ENCODE results near the gene SIM2. TPM values are rescaled to one million over a fixed set of nuclear protein-coding genes. Genes with fewer than 3 reads are reported as not detected.

The SIM2 gene
- total RNA-seq, 2 experiments from 2014 or later, result not detected

DNA sequence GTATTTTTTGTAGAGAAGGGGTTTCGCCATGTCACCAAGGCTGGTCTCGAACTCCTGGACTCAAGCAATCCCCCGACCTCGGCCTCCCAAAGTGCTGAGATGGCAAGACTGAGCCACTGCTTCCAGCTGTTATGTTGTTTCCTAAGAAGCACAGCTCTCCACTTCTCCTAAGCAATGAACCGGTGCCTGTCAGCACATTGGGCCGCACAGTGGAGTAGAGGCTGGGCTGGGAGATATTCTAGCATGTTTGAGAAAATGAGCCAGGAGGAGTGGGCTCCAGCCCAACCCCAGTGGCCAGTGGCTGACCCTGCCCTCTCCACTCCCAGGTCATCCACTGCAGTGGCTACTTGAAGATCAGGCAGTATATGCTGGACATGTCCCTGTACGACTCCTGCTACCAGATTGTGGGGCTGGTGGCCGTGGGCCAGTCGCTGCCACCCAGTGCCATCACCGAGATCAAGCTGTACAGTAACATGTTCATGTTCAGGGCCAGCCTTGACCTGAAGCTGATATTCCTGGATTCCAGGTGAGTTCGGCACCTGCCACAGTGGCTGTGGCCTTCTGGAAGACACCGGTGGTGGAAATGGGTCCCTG, 27.0 kb downstream of the SIM2 start:
- ChIA-PET CTCF (ENCODE audit: unreplicated experiment) (no interaction called here), POLR2A (no interaction called here)

GRCh38 chr21:36727866-36728265, 29.0 kb downstream of the SIM2 start:
- CTCF ChIA-PET (ENCODE audit: unreplicated experiment), result no interaction called here

More for the DNA sequence above, 27.0 kb downstream of the SIM2 start:
- Histone ChIP-seq H4K20me1 (ENCODE audit: insufficient read depth, low read length) (no peaks in the 10 kb centered on the region), H3K9me2 (ENCODE audit: insufficient read depth, low read length) (no peaks in the 10 kb centered on the region), H3K4me1 (ENCODE audit: insufficient read depth, low read length, poor library complexity, severe bottlenecking) (no peaks in the 10 kb centered on the region), H3K4me3 (ENCODE audit: low read depth, low read length, poor library complexity, severe bottlenecking) (no peak overlapping the region), H3K4me2 (ENCODE audit: low read length) (no peak overlapping the region), H3K36me3 (ENCODE audit: insufficient read depth, low read length) (no peaks in the 10 kb centered on the region), H3K79me2 (ENCODE audit: insufficient read depth, low read depth, low read length) (no peaks in the 10 kb centered on the region), H3K9me3 (ENCODE audit: low read length) (no peaks in the 10 kb centered on the region), H3K27ac (ENCODE audit: low read depth, low read length, poor library complexity, severe bottlenecking) (no peak overlapping the region), H2AFZ (ENCODE audit: low read length) (no peak overlapping the region)
- TF ChIP-seq, protein P1, sequence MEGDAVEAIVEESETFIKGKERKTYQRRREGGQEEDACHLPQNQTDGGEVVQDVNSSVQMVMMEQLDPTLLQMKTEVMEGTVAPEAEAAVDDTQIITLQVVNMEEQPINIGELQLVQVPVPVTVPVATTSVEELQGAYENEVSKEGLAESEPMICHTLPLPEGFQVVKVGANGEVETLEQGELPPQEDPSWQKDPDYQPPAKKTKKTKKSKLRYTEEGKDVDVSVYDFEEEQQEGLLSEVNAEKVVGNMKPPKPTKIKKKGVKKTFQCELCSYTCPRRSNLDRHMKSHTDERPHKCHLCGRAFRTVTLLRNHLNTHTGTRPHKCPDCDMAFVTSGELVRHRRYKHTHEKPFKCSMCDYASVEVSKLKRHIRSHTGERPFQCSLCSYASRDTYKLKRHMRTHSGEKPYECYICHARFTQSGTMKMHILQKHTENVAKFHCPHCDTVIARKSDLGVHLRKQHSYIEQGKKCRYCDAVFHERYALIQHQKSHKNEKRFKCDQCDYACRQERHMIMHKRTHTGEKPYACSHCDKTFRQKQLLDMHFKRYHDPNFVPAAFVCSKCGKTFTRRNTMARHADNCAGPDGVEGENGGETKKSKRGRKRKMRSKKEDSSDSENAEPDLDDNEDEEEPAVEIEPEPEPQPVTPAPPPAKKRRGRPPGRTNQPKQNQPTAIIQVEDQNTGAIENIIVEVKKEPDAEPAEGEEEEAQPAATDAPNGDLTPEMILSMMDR (conservative IDR thresholded peaks at IDR 0.05; ENCODE audit: low read length), result no peak
- TF ChIP-seq EZH2phosphoT487 (IDR thresholded peaks at IDR 0.05; ENCODE audit: borderline replicate concordance, low read depth, low read length), result no peak
- no peak for DNase-seq (ENCODE audit: low spot score)
- no TSS peak for BruUV-seq (replicated peaks)
- intact Hi-C loops (cut with micrococcal nuclease; ENCODE audit: unreplicated experiment), result no loop called here

More at GRCh38 chr21:36727866-36728265, 29.0 kb downstream of the SIM2 start:
- Histone ChIP-seq H3K36me3 (ENCODE audit: insufficient read depth, low read length) (no peaks in the 10 kb centered on the region), H3K9me3 (ENCODE audit: low read length) (no peaks in the 10 kb centered on the region), H3K4me3 (ENCODE audit: low read depth, low read length, poor library complexity, severe bottlenecking) (no peak overlapping the region), H3K9me2 (ENCODE audit: insufficient read depth, low read length) (no peaks in the 10 kb centered on the region), H3K4me1 (ENCODE audit: insufficient read depth, low read length, poor library complexity, severe bottlenecking) (no peaks in the 10 kb centered on the region), H2AFZ (ENCODE audit: low read length) (no peak overlapping the region), H3K79me2 (ENCODE audit: insufficient read depth, low read depth, low read length) (no peaks in the 10 kb centered on the region), H4K20me1 (ENCODE audit: insufficient read depth, low read length) (no peaks in the 10 kb centered on the region), H3K27ac (ENCODE audit: low read depth, low read length, poor library complexity, severe bottlenecking) (no peak overlapping the region), H3K4me2 (ENCODE audit: low read length) (no peak overlapping the region)
- POLR2A ChIA-PET, result no interaction called here
- intact Hi-C loops (cut with micrococcal nuclease; ENCODE audit: unreplicated experiment), result no loop called here
- no TSS peak for BruUV-seq (replicated peaks)
- no peak for DNase-seq (ENCODE audit: low spot score)
- TF ChIP-seq EZH2phosphoT487 (IDR thresholded peaks at IDR 0.05; ENCODE audit: borderline replicate concordance, low read depth, low read length), result no peak
- TF ChIP-seq, protein P1 (conservative IDR thresholded peaks at IDR 0.05; ENCODE audit: low read length), result no peak

All from OCI-LY7 (cell line).